ENCODE measurements around the gene CCL4. TPM values are rescaled to one million over a fixed set of nuclear protein-coding genes. Genes with fewer than 3 reads are reported as not detected.
"Not testable (repeated sequence)": the region's sequence is repeated elsewhere in the genome, so short reads cannot be mapped to it uniquely, and the experiment has no call there.

The CCL4 gene
- total RNA-seq, 2 experiments from 2014 or later = 290 to 311 TPM

DNA sequence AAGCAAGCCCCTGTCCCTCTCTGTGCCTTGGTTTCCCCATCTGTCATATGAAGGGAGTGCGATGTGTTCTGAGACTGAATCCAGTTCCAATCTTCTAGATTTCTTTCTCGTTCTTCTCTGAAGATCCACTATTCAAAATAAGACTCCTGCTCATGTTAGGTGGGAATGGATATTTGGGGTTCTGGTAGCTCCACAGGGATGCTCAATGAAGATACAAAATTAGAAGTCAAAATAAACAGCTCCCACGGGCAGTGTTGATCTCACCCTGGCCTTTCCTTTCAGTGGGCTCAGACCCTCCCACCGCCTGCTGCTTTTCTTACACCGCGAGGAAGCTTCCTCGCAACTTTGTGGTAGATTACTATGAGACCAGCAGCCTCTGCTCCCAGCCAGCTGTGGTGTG, 619 bp downstream of the CCL4 start:
- peaks cover 37% of the 10 kb centered on the region for H3K27me3 Mint-ChIP-seq
- DNase-seq; ATAC-seq; POLR2A ChIA-PET; intact Hi-C loops (cut with DNase I, micrococcal nuclease); H3K9me3 Mint-ChIP-seq (ENCODE audit: low read depth); H3K36me3 Mint-ChIP-seq (ENCODE audit: low read depth): not testable (repeated sequence)
- peak overlapping the region; percentile 70 for H3K4me3 Mint-ChIP-seq
- H3K27ac Mint-ChIP-seq = peak overlapping the region; percentile 75
- CTCF ChIA-PET = interaction anchor here (2.0 kb wide), 1 partner anchor 14 kb away, joined by 8 read pairs; the partner anchor contains the start of gene CCL3
- peaks cover 22% of the 10 kb centered on the region for H3K4me1 Mint-ChIP-seq

DNA sequence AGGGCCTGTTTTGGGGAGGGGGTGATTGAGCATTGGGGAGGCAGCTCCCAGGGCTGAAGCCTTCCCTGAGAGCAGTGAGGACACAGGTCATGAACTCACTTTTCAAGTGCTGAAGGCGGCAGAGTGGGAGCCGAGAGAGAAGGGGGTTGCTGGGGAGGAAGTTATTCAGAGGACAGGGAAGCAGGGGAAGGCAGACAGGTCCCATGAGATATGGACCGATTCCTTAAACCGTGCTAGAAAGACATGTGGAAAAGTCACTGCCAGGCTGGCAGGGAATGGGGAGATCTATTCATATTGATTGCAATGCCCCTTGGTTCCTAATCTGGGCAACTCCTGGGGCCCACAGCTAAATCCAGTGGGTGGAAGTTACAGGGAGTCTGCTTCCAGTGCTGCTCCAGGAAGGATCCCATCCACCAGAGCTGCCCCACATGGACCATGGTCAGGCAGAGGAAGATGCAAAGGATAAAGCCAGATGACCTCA, 1.1 kb downstream of the CCL4 start:
- peak overlapping the region; percentile 75 for H3K27ac Mint-ChIP-seq
- peak overlapping the region; percentile 70 for H3K4me3 Mint-ChIP-seq
- ChIA-PET POLR2A (no interaction called here), CTCF (interaction anchor here (2.0 kb wide), 1 partner anchor 15 kb away, joined by 8 read pairs; the partner anchor contains the start of gene CCL3)
- intact Hi-C loops (cut with DNase I, micrococcal nuclease) = no loop called here
- H3K9me3 Mint-ChIP-seq (ENCODE audit: low read depth) = no peaks in the 10 kb centered on the region
- ATAC-seq (no peak), DNase-seq (no peak)
- H3K27me3 Mint-ChIP-seq = peaks cover 33% of the 10 kb centered on the region
- no peaks in the 10 kb centered on the region for H3K36me3 Mint-ChIP-seq (ENCODE audit: low read depth)
- H3K4me1 Mint-ChIP-seq = peaks cover 17% of the 10 kb centered on the region

DNA sequence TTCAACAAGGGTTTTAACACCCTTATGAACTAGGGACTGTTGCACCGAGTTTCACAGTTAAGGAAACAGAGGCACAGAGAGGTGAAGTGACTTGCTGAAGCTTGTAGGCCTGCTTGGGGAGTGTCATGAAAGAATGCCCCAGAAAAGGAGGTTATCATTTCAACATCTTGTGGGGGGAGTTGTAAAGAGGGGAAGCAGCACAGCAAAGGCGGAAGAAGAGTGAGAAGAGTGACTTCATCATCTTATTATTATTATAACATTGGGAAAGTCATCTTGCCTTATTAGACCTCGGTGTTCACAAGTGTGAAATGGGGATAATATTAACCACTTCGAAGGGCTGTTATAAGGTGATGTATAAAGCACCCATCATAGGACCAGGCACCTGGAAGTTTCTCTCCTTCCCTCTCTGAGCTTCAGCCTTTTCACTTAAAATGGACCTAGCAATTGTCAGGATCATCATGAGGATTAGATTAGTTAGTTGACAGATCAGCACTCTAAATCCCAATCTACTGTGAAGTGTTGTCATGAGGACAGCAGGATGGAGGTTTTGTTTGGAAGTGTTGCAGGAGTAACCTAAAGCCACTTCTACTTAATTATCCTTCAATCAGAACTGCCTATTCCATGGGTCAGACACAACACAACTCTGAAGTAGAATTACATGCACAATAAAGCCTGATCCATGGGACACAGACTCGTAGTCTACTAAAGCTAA, 2.3 kb downstream of the CCL4 start:
- Mint-ChIP-seq H3K4me3 (peak overlapping the region; percentile 70), H3K9me3 (ENCODE audit: low read depth) (no peaks in the 10 kb centered on the region), H3K4me1 (peaks cover 13% of the 10 kb centered on the region), H3K27ac (no peak overlapping the region), H3K36me3 (ENCODE audit: low read depth) (no peaks in the 10 kb centered on the region), H3K27me3 (peaks cover 30% of the 10 kb centered on the region)
- ChIA-PET POLR2A (no interaction called here), CTCF (interaction anchor here (0.5 to 1.3 kb wide), 2 partner anchors 16 to 129 kb away, joined by 3 to 4 read pairs; no protein-coding TSS in a partner anchor)
- intact Hi-C loops (cut with DNase I, micrococcal nuclease) = no loop called here
- no peak for DNase-seq
- ATAC-seq = no peak

DNA sequence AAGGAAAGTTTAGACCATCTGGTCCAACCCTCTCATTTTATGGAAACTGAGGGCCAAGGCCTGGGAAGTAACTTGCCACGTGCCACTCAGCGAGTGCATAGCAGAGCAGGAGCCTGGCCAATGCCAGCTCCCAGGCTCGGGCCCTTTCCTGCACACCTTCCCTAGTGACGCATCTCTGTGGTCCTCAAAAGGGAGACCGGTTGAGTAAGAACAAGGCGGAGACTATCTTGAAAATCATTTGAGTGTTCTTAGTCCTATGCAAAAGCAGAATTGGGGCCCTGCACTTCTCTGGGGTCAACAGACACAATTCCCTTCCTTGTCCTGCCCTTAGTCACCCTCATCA, 2.8 kb downstream of the CCL4 start:
- Mint-ChIP-seq H3K27ac (no peak overlapping the region), H3K4me1 (peaks cover 13% of the 10 kb centered on the region), H3K9me3 (ENCODE audit: low read depth) (no peaks in the 10 kb centered on the region), H3K4me3 (no peak overlapping the region), H3K27me3 (peaks cover 32% of the 10 kb centered on the region), H3K36me3 (ENCODE audit: low read depth) (no peaks in the 10 kb centered on the region)
- DNase-seq = no peak
- POLR2A ChIA-PET = no interaction called here
- no peak for ATAC-seq
- CTCF ChIA-PET = interaction anchor here (0.7 to 1.3 kb wide), 2 partner anchors 14 to 130 kb away, joined by 3 read pairs; no protein-coding TSS in a partner anchor
- intact Hi-C loops (cut with DNase I, micrococcal nuclease) = no loop called here

DNA sequence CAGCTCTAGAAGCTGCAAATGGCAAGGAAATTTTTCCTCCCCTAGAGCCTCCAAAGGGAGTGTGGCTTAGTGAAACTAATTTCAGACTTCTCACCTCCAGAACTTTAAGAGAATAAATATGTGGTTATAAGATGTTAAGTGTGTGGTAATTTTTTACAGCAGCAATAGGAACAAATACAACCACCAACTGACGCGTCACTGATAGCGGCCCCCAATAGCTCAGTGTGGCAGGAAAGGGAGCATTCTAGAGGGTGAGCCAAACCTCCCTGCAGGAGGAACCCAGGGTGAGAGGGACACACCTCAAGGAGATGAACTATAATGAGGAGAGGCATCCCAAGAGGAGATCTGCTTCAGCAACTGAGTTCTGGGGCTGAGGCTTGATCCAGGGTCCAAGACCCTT, 4.0 kb downstream of the CCL4 start:
- CTCF ChIA-PET = no interaction called here
- peaks cover 11% of the 10 kb centered on the region for H3K9me3 Mint-ChIP-seq (ENCODE audit: low read depth)
- intact Hi-C loops (cut with DNase I, micrococcal nuclease) = loop anchor here in 1 of 2 experiments (2.0 kb wide), 1 partner anchor 65 kb away; no protein-coding TSS in a partner anchor
- DNase-seq (no peak), ATAC-seq (no peak)
- H3K27me3 Mint-ChIP-seq = peaks cover 37% of the 10 kb centered on the region
- H3K4me3 Mint-ChIP-seq = no peak overlapping the region
- POLR2A ChIA-PET = no interaction called here
- H3K36me3 Mint-ChIP-seq (ENCODE audit: low read depth) = no peaks in the 10 kb centered on the region
- peaks cover 12% of the 10 kb centered on the region for H3K4me1 Mint-ChIP-seq
- no peak overlapping the region for H3K27ac Mint-ChIP-seq

DNA sequence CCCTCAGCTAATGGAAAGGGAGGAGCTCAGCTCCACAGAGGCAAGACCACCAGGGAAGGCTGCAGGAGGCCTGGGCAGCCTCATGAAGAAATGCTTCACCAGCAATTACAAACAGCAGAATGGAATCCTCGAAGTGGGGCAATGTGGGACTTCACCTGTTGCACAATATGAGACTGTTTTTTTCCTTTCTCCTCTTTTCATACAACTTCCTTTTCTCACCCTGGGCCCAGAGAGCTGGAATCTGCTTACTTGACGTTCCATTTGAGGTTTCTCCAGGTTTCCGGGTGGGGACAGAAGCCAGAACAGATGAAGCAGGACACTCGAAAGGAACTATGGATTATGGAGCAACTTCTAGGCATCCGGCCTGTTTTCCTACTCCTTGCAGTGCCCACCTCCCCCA, 4.6 kb downstream of the CCL4 start:
- H3K27ac Mint-ChIP-seq; H3K4me3 Mint-ChIP-seq; H3K4me1 Mint-ChIP-seq; ATAC-seq; DNase-seq; POLR2A ChIA-PET; H3K36me3 Mint-ChIP-seq (ENCODE audit: low read depth): not testable (repeated sequence)
- H3K27me3 Mint-ChIP-seq = peaks cover 36% of the 10 kb centered on the region
- intact Hi-C loops (cut with DNase I, micrococcal nuclease) = loop anchor here in 1 of 2 experiments (2.0 kb wide), 1 partner anchor 65 kb away; no protein-coding TSS in a partner anchor
- CTCF ChIA-PET = interaction anchor here (0.6 kb wide), 1 partner anchor 140 kb away, joined by 3 read pairs; no protein-coding TSS in a partner anchor
- H3K9me3 Mint-ChIP-seq (ENCODE audit: low read depth) = peaks cover 13% of the 10 kb centered on the region

DNA sequence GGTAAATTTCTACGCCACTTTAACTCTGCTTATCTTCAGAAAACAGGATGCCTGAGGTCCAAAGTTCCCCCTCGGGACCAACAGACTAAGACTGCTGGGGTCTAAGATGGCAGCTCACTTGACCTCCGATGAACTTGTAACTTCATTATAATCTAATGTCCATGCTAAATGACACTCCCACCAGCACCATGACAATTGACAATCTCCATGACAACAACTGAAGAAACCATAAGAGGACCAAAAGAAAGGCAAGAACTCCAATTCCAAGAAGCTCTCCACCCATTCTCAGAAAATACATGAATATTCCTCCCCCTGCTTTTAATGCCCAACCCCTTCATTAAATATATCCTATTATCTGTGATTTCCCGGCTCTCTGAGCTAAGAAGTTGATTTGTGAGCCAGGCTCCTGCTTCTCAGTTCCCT, 7.5 kb downstream of the CCL4 start:
- Mint-ChIP-seq H3K9me3 (ENCODE audit: low read depth) (peaks cover 14% of the 10 kb centered on the region), H3K27me3 (peaks cover 31% of the 10 kb centered on the region), H3K4me3 (no peak overlapping the region), H3K36me3 (ENCODE audit: low read depth) (no peaks in the 10 kb centered on the region), H3K27ac (no peak overlapping the region), H3K4me1 (peaks cover 2% of the 10 kb centered on the region)
- intact Hi-C loops (cut with DNase I, micrococcal nuclease) = no loop called here
- CTCF ChIA-PET = interaction anchor here (0.9 to 2.0 kb wide), 5 partner anchors 13 to 145 kb away, joined by 3 to 7 read pairs (median 4); no protein-coding TSS in a partner anchor
- no peak for ATAC-seq
- DNase-seq = no peak
- POLR2A ChIA-PET = no interaction called here

- ChIA-PET CTCF (interaction anchor here (1.8 kb wide), 1 partner anchor 39 kb away, joined by 7 read pairs; no protein-coding TSS in a partner anchor), POLR2A (interaction anchor here (0.6 kb wide), 1 partner anchor 23 kb away, joined by 4 read pairs; the partner anchor contains the start of gene CCL3)
- peaks cover 23% of the 10 kb centered on the region for H3K27me3 Mint-ChIP-seq
- peaks cover 14% of the 10 kb centered on the region for H3K9me3 Mint-ChIP-seq (ENCODE audit: low read depth)
- H3K36me3 Mint-ChIP-seq (ENCODE audit: low read depth) = no peaks in the 10 kb centered on the region
- H3K4me3 Mint-ChIP-seq = no peak overlapping the region
- H3K27ac Mint-ChIP-seq = no peak overlapping the region
- intact Hi-C loops (cut with DNase I, micrococcal nuclease) = no loop called here
- ATAC-seq = no peak
- peaks cover 14% of the 10 kb centered on the region for H3K4me1 Mint-ChIP-seq
- DNase-seq = no peak
These were observed 8.9 kb downstream of the CCL4 start for GRCh38 chr17:36112572-36112971.

DNA sequence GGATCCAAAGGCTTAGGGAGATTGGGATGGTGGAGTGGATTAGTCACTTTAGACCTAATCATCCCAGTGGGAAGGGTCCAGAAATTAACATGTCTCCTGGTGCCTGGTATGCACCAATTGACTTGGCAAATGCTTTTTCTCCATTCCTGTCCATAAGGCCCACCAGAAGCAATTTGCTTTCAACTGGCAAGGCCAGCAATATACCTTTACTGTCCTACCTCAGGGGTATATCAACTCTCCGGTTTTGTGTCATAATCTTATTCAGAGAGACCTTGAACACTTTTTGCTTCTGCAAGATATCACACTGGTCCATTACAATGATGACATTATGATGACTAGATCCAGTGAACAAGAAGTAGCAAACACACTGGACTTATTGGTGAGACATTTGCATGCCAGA, 9.5 kb downstream of the CCL4 start:
- H3K27ac Mint-ChIP-seq; POLR2A ChIA-PET; H3K4me3 Mint-ChIP-seq; intact Hi-C loops (cut with DNase I, micrococcal nuclease); CTCF ChIA-PET; ATAC-seq; DNase-seq; H3K36me3 Mint-ChIP-seq (ENCODE audit: low read depth): not testable (repeated sequence)
- Mint-ChIP-seq H3K27me3 (peaks cover 21% of the 10 kb centered on the region), H3K9me3 (ENCODE audit: low read depth) (peaks cover 14% of the 10 kb centered on the region), H3K4me1 (peaks cover 18% of the 10 kb centered on the region)

DNA sequence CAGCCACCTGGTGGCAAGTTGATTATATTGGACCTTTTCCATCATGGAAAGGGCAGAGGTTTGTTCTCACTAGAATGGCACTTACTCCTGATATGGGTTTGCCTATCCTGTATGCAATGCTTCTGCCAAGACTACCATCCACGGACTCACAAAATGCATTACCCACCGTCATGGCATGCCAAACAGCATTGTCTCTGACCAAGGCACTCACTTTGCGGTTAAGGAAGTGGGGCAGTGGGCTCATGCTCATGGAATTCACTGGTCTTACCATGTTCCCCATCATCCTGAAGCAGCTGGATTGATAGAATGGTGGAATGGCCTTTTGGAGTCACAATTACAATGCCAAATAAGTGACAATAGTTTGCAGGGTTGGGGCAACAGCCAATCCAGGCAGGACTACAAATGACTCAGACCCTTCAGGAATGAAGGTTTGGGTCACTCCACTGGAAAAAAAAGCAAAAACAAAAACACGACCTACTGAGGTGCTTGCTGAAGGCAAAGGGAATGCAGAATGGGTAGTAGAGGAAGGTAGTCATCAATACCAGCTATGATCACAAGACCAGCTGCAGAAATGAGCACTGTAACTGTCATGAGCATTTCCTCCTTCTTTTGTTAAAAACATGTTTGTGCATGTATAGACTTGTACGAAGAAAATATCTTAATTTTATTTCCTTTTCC, 11.5 kb downstream of the CCL4 start:
- CTCF ChIA-PET; H3K36me3 Mint-ChIP-seq (ENCODE audit: low read depth); H3K4me3 Mint-ChIP-seq; H3K27ac Mint-ChIP-seq; intact Hi-C loops (cut with DNase I, micrococcal nuclease); DNase-seq; POLR2A ChIA-PET; ATAC-seq: not testable (repeated sequence)
- Mint-ChIP-seq H3K9me3 (ENCODE audit: low read depth) (peaks cover 14% of the 10 kb centered on the region), H3K4me1 (peaks cover 29% of the 10 kb centered on the region), H3K27me3 (peaks cover 17% of the 10 kb centered on the region)

DNA sequence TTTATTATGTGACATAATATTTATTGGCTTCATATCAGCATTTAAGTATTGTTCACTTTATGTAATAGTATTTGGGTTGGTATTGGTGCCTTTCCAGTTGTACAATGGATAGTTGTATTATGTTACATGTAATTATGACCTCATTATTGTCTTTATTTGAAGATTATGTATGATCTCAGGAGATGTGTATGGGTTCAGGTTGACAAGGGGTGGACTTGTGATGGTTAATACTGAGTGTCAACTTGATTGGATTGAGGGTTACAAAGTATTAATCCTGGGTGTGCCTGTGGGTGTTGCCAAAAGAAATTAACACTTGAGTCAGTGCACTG, 12.0 kb downstream of the CCL4 start:
- DNase-seq; H3K27ac Mint-ChIP-seq; CTCF ChIA-PET; H3K36me3 Mint-ChIP-seq (ENCODE audit: low read depth); POLR2A ChIA-PET; H3K4me3 Mint-ChIP-seq; intact Hi-C loops (cut with DNase I, micrococcal nuclease); ATAC-seq: not testable (repeated sequence)
- Mint-ChIP-seq H3K9me3 (ENCODE audit: low read depth) (peaks cover 14% of the 10 kb centered on the region), H3K4me1 (peaks cover 34% of the 10 kb centered on the region), H3K27me3 (peaks cover 20% of the 10 kb centered on the region)

Measured in activated CD4-positive, alpha-beta T cell treated with anti-CD3 and anti-CD28 coated beads for 36 hours (primary cell).